GM19035 (cell line): ENCODE data around the gene PANX2.
"Not testable (repeated sequence)": the region's sequence is repeated elsewhere in the genome, so short reads cannot be mapped to it uniquely, and the experiment has no call there.

Experiments used
- ATAC-seq: cut with Tn5 transposase; IDR thresholded peaks from one replicate; pipeline ENCODE4 v1.9.1; 2021; ENCODE audit not compliant: unreplicated experiment

PANX2 gene, protein sequence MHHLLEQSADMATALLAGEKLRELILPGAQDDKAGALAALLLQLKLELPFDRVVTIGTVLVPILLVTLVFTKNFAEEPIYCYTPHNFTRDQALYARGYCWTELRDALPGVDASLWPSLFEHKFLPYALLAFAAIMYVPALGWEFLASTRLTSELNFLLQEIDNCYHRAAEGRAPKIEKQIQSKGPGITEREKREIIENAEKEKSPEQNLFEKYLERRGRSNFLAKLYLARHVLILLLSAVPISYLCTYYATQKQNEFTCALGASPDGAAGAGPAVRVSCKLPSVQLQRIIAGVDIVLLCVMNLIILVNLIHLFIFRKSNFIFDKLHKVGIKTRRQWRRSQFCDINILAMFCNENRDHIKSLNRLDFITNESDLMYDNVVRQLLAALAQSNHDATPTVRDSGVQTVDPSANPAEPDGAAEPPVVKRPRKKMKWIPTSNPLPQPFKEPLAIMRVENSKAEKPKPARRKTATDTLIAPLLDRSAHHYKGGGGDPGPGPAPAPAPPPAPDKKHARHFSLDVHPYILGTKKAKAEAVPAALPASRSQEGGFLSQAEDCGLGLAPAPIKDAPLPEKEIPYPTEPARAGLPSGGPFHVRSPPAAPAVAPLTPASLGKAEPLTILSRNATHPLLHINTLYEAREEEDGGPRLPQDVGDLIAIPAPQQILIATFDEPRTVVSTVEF

DNA sequence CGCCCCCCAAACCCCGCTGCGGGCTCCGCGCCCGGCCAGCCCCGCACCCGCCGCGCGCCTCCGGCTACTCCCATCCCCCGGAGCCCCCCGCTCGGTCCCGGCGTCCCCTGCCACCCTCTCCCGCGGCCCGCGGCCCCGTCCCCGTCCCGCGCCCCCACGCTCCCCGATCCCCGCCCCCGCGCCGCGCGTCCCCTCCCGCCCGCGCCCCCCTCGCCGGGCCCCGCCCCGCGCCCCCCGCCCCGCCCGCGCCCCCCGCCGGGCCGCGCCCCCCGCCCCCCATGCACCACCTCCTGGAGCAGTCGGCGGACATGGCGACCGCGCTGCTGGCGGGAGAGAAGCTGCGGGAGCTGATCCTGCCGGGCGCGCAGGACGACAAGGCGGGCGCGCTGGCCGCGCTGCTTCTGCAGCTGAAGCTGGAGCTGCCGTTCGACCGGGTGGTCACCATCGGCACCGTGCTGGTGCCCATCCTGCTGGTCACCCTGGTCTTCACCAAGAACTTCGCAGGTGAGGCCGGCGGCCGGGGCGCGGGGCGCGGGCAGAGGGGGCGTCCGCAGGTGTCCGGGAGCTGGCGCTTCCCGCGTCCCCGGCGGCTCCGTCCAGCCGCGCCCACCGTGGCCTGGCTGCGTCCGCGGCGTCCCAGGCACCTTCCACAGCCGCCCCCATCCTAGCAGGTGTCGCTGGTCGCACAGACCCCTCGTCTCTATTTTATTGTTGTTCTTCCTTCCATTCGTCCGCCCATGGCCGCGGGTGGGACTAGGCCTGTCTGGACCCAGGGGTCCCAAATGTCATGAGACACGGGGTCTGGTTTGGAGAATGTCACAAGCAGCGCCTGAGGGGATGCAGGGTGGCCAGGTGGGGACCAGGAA is at the start of gene PANX2:
Gene PANX2, plus strand, starts transcription at position 279 of the 866 bp plus-strand sequence. Its CDS starts 0 bp downstream, at position 279.
- ATAC-seq: no peak

DNA sequence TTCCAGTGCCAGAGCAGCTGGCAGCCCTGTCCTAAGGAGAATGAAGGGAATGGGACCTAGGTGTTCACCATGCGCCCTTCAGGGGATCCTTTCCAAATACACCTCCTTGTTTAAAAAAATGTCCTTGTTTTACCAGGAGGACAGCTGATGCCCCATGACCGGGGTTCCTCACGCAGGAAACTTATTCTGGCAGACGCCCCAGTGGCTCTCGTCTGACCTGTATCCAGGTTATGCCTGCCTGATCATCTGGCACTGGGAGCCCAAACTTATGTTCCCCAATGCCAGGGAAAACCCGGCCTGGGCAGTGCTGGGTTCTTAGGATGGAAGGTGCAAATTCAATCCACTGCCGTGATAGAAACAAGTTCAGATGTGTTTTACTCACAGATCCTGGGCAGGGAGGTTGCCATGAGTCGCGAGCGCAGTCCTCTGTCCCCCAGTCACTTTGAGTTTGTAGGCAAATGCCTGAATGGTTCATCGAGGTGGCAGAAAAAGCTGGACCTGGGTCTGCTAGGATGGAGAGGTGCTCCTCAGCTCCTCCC is 49.3 kb upstream of the PANX2 start:
- no peak for ATAC-seq

GRCh38 chr22:50123119-50123518 is 47.4 kb upstream of the PANX2 start:
- no peak for ATAC-seq

DNA sequence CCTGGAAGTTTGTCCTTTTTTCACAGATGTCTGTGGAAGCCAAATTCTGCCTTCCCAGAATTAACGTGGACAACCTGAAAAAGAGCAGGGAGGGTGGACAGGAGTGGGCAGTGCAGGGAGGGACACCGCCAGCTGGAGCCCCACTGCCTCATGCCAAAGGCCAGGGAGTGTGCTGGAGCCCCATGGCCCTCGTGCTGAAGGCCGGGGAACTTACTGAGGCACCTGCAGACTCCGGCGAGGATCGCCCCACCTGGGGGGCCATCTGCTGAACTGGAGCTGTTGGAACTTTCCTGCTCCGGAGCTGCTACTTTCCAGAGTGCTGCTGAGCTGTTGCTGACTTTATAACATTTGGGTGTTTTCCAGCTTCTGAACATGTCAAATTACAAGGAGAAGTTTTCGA is 45.5 kb upstream of the PANX2 start:
- no peak for ATAC-seq

- ATAC-seq: no peak
Observed at GRCh38 chr22:50129121-50129736, 41.3 kb upstream of the PANX2 start.

GRCh38 chr22:50131894-50132293 is 38.6 kb upstream of the PANX2 start:
- no peak for ATAC-seq

DNA sequence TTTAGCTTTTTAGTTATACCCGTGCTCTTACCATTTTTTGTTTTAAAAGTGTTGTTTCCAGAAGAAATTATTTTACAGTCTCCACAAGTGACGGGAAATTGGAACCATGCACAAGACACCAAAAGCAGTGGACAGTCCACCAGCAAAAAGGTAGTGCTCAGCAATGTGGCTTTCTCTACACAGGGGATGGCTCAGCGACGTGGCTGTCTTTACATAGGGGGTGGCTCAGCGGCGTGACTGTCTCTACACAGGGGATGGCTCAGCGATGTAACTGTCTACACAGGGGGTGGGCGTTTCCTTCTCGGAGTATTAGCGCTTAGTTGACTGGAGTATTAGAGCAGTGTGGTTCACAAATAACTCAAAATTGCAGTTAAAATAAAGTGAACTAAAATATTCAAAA is 36.0 kb upstream of the PANX2 start:
- no peak for ATAC-seq

DNA sequence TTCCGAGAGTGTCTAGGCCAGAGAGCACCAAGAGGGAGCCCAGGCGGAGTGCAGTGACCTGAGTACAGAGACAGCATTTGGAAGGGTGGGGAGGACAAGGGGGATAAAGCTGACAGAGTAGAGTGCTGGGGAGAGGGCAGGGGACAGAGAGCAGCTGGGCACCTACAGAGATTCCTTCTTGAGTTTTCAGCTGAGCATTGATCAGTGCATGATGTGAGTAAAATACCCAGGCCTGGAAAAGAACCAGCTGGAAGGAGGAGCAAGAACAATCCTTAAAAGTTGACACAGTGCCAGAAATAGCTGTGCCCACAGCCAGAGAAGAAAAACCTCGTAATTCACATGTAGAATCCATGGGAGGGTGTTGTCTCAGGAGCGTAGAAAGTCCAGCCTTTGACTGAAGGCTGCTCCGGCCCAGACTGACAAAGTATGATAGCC is 33.9 kb upstream of the PANX2 start:
- no peak for ATAC-seq

DNA sequence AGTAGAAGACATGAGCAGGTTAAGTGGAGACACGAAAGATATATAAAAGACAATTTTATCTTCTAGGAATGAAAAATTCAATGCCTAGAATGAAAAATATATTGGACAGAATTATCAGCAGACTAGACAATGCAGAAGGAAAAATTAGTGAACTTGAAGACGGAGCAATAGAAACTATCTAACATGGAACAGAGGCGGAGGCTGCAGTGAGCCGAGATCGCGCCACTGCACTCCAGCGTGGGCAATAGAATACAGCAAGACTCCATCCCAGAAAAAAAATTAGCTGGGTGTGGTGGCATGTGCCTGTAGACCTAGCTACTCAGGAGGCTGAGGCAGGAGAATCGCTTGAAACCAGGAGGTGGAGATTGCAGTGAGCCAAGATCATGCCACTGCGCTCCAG is 33.3 kb upstream of the PANX2 start:
- not testable (repeated sequence) for ATAC-seq

- ATAC-seq: no peak
Observed at GRCh38 chr22:50138041-50138440, 32.5 kb upstream of the PANX2 start.

- ATAC-seq: no peak
Observed at GRCh38 chr22:50138988-50139387, 31.5 kb upstream of the PANX2 start.

DNA sequence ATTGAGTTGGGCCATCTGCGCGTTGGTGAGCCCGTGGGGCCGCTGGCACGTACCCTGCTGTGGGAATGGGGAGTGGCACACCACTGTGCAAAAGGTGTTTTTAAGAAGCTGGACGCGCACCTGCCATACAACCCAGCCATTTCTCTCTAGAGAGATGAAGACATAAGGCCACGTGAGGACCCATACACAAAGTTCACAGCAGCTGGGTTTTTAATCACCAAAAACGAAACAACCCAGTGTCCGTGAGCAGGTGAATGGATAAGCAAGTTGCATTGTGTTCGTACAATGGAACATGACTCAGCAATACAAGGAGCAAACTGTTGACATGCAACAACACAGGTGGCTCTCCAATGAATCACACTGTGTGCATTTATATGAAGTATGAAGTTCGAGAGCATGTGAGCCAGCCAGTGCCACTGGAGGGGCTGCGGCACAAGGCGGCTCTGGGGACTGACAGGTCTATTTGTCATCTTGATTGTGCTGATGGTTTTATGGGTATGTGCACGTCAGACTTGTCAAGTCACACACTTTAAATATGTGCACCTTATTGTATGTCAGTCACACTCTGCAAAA is 30.6 kb upstream of the PANX2 start:
- ATAC-seq: no peak

DNA sequence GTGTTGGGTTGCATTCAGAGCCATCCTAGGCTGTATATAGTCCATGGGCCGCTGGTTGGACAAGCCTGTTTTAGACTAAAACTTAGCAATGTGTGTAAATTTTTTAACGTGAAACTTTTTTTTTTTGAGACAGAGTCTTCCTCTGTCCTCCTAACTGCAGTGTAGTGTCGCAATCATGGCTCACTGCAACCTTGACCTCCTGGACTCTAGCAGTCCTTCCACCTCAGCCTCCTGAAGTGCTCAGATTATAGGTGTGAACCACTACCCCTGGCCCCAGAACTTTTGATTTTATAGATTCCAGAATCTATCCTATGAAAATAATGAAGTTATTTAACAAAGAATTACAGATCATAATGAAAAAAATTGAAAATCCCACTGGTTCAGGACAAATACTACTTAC is 29.9 kb upstream of the PANX2 start:
- no peak for ATAC-seq

DNA sequence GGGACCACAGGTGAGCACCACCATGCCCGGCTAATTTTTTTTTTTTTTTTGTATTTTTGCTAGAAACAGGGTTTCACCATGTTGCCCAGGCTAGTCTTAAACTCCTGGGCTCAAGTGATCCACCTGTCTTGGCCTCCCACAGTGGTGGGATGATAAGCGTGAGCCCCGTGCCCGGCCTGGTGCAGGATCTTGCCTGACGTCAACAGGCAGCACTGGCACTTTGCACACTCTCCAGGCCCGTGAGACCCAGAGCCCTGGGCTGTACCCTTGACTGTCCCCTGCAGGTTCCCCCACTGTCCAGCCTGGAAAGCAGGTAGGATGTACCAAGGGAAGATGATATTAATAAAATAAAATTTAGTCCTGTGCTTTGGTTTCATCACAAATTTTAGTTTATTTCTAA is 29.1 kb upstream of the PANX2 start:
- ATAC-seq: no peak

- no peak for ATAC-seq
Observed at GRCh38 chr22:50141891-50142363, 28.6 kb upstream of the PANX2 start.

DNA sequence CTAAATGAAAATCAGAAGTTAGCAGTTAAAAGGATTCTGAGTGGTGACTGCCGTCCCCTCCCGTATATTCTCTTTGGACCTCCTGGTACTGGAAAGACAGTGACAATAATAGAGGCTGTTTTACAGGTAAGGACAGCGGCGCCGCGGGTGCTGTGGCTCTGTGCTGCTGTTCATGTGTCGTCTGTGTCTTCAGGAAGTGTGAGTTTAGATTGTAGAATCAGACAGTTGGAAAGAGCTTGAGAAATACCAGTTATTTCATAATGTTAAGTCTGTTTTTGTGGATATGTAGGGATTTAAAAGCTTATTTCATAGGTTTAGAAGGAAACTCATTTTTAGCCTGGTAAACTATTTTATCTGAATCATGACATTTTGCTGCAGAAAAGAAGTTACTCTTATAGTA is 27.4 kb upstream of the PANX2 start:
- ATAC-seq: no peak

GRCh38 chr22:50144005-50144614 is 26.4 kb upstream of the PANX2 start:
- ATAC-seq: no peak

GRCh38 chr22:50145721-50146438 is 24.7 kb upstream of the PANX2 start:
- ATAC-seq: no peak
